ENCODE measurements around the gene NDUFV3.
"Not testable (repeated sequence)": the region's sequence is repeated elsewhere in the genome, so short reads cannot be mapped to it uniquely, and the experiment has no call there.

Gene NDUFV3

GRCh38 chr21:42937034-42937940, 44.2 kb downstream of the NDUFV3 start:
- not testable (repeated sequence) for DNase-seq

GRCh38 chr21:42937960-42938605, 45.0 kb downstream of the NDUFV3 start:
- peak; percentile 83 for DNase-seq

GRCh38 chr21:42938606-42938995, 45.5 kb downstream of the NDUFV3 start:
- DNase-seq = not testable (repeated sequence)

- peak; percentile 94 for DNase-seq
Measured at GRCh38 chr21:42939582-42940413, 46.7 kb downstream of the NDUFV3 start.

GRCh38 chr21:42941696-42942085, 48.6 kb downstream of the NDUFV3 start:
- DNase-seq = no peak

- no peak for DNase-seq
Measured at GRCh38 chr21:42942244-42942643, 49.1 kb downstream of the NDUFV3 start.

- not testable (repeated sequence) for DNase-seq
Measured at GRCh38 chr21:42949094-42949755, 56.1 kb downstream of the NDUFV3 start.

DNA sequence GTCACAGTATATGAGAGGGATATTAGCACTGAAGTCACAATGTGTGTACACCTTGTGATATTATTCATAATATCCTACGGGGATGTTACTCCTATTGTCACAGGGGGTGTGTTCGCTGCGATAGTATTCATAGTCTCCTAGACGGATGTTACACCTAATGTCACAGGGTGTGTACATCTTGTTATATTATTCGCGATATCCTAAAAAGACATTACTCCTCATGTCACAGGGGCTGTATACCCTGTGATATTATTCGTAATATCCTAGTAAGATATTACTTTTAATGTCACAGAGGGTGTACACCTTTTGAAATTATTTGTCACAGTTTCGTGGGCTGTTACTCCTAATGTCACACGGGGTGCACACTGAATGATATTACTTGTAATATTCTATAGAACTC, 58.1 kb downstream of the NDUFV3 start:
- not testable (repeated sequence) for DNase-seq

GRCh38 chr21:42956824-42957630, 63.9 kb downstream of the NDUFV3 start:
- no peak for DNase-seq

DNA sequence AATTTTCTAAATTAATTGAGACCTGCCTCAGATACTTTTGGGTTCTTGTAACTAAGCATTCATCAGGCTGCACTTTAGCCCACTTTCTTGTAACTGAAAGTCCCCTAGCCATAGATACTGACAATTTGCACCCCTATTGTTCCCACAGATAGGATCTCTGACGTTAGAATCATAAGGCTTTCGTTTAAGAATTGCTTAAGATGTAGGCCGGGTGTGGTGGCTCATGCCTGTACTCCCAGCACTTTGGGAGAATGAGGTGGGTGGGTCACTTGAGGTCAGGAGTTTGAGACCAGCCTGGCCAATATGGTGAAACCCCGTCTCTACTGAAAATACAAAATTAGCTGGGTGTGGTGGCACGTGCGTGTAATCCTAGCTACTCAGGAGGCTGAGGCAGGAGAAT, 65.0 kb downstream of the NDUFV3 start:
- not testable (repeated sequence) for DNase-seq

- no peak for DNase-seq
Measured at GRCh38 chr21:42959728-42960127, 66.6 kb downstream of the NDUFV3 start.

- DNase-seq = no peak
Measured at GRCh38 chr21:42962380-42963007, 69.4 kb downstream of the NDUFV3 start.
